GM23338 (cell line): ENCODE data around the gene PALMD. TPM values are rescaled to one million over a fixed set of nuclear protein-coding genes. Genes with fewer than 3 reads are reported as not detected.

ENCODE experiments used
- ATAC-seq: fragments of 200-7000 bp; cut with Tn5 transposase; 3 replicates; pipeline ENCODE4 v1.9.1; 2020
- DNase-seq: peaks from one replicate; pipeline ENCODE4 v3.0.0-alpha.2; 2015; ENCODE audit warnings: low spot score
- H2AFZ ChIP-seq: fragments of 200-600 bp; sonication (generic); 2 replicates; pipeline ENCODE4 v1.8.0; 2016; ENCODE audit warnings: antibody characterized with exemption, mild to moderate bottlenecking, moderate library complexity
- H3F3A ChIP-seq: fragments of 200-600 bp; sonication (generic); replicated peaks from 2 replicates; pipeline ENCODE4 v1.8.0; 2017; ENCODE audit warnings: antibody characterized with exemption, mixed run types, low read depth
- H3K27ac ChIP-seq: fragments of 200-600 bp; sonication (generic); 2 replicates; pipeline ENCODE4 v1.6.1; 2016; ENCODE audit warnings: low read depth
- H3K27me3 ChIP-seq: fragments of 200-600 bp; sonication (generic); 2 replicates; pipeline ENCODE4 v1.8.0; 2016; ENCODE audit warnings: mild to moderate bottlenecking, mixed run types, moderate library complexity; ENCODE audit not compliant: insufficient read depth
- H3K36me3 ChIP-seq: fragments of 200-600 bp; sonication (generic); 2 replicates; pipeline ENCODE4 v1.8.0; 2016; ENCODE audit warnings: mild to moderate bottlenecking; ENCODE audit not compliant: insufficient read depth
- H3K4me1 ChIP-seq: fragments of 200-600 bp; sonication (generic); 2 replicates; pipeline ENCODE4 v1.8.0; 2016; ENCODE audit warnings: mild to moderate bottlenecking, moderate library complexity; ENCODE audit not compliant: insufficient read depth
- H3K4me2 ChIP-seq: fragments of 200-600 bp; sonication (generic); 2 replicates; pipeline ENCODE4 v1.7.1; 2017; ENCODE audit warnings: mixed run types
- H3K4me3 ChIP-seq: fragments of 200-600 bp; sonication (generic); 2 replicates; pipeline ENCODE4 v1.6.1; 2016; ENCODE audit warnings: mixed run types
- H3K79me2 ChIP-seq: fragments of 200-600 bp; sonication (generic); replicated peaks from 2 replicates; pipeline ENCODE4 v1.8.0; 2017; ENCODE audit warnings: mild to moderate bottlenecking; ENCODE audit not compliant: insufficient read depth
- H3K9me2 ChIP-seq: fragments of 200-600 bp; sonication (generic); 2 replicates; pipeline ENCODE4 v1.8.0; 2017; ENCODE audit not compliant: insufficient read depth
- H4K20me1 ChIP-seq: fragments of 200-600 bp; sonication (generic); replicated peaks from 2 replicates; pipeline ENCODE4 v1.8.0; 2017; ENCODE audit warnings: mild to moderate bottlenecking; ENCODE audit not compliant: insufficient read depth
- H3K27ac Mint-ChIP-seq: 2 replicates; pipeline ENCODE4 v1.8.0; 2020; ENCODE audit warnings: inconsistent platforms, mild to moderate bottlenecking, moderate library complexity, mixed read lengths
- H3K27me3 Mint-ChIP-seq: 3 replicates; pipeline ENCODE4 v1.8.0; 2022; ENCODE audit warnings: low read depth, mild to moderate bottlenecking, moderate library complexity, mixed read lengths, inconsistent platforms; ENCODE audit not compliant: insufficient read depth, poor library complexity
- H3K36me3 Mint-ChIP-seq: 3 replicates; pipeline ENCODE4 v1.8.0; 2021; ENCODE audit warnings: low read depth, mild to moderate bottlenecking, inconsistent platforms, moderate library complexity, mixed read lengths
- H3K4me1 Mint-ChIP-seq: 3 replicates; pipeline ENCODE4 v1.8.0; 2020; ENCODE audit warnings: mild to moderate bottlenecking, inconsistent platforms, mixed read lengths
- H3K4me3 Mint-ChIP-seq: 3 replicates; pipeline ENCODE4 v1.8.0; 2021; ENCODE audit warnings: moderate library complexity, mild to moderate bottlenecking, inconsistent platforms, mixed read lengths
- H3K9me3 Mint-ChIP-seq: 3 replicates; pipeline ENCODE4 v1.8.0; 2020; ENCODE audit warnings: moderate library complexity, mild to moderate bottlenecking, inconsistent platforms, mixed read lengths
- ETS1 ChIP-seq: IDR thresholded peaks from 2 replicates; pipeline ENCODE4 v1.6.1; 2016; ENCODE audit warnings: antibody characterized with exemption
- REST ChIP-seq: IDR thresholded peaks from one replicate; pipeline ENCODE4 v1.6.1; 2018; ENCODE audit warnings: antibody characterized with exemption; ENCODE audit not compliant: unreplicated experiment
- STAT1 ChIP-seq: IDR thresholded peaks from one replicate; pipeline ENCODE4 v1.6.1; 2016; ENCODE audit warnings: antibody characterized with exemption; ENCODE audit not compliant: unreplicated experiment
- ZNF462 ChIP-seq: fragments of 250-450 bp; sonication (Bioruptor Pico); IDR thresholded peaks from 2 replicates; pipeline ENCODE4 v1.5.0; 2020; ENCODE audit warnings: mild to moderate bottlenecking, moderate library complexity
- polyA plus RNA-seq: library from polyadenylated mRNA; unstranded; fragments of >200 nt; fragmentation: Nextera tagmentation; extraction: Ambion mirVana; gene quantifications from 2 replicates; pipeline ENCODE4 v1.2.1, GENCODE V29; 2016
- total RNA-seq: library from RNA; depleted of rRNA; stranded (reverse); fragments of >200 nt; shearing (Covaris generic); gene quantifications from 2 replicates; pipeline ENCODE4 v1.2.3, GENCODE V29; 2014

PALMD gene
- total and polyA plus RNA-seq, 2 experiments from 2014 or later: not detected

GRCh38 chr1:99656701-99657100 is 10.8 kb downstream of the PALMD start (continued):
- TF ChIP-seq ZNF462 (CRISPR knock-in tag) (no peak), STAT1 (no peak)

- no peak overlapping the region for H3K27ac ChIP-seq
- H3K4me3 ChIP-seq: no peak overlapping the region
- no peaks in the 10 kb centered on the region for H3F3A ChIP-seq
- no peak overlapping the region for H3K4me2 ChIP-seq
- H3K36me3 ChIP-seq: no peaks in the 10 kb centered on the region
- ATAC-seq (no peak), DNase-seq (no peak)
- no peaks in the 10 kb centered on the region for H4K20me1 ChIP-seq
- Mint-ChIP-seq H3K27me3 (peaks cover under 1% of the 10 kb centered on the region), H3K4me3 (no peak overlapping the region), H3K4me1 (peaks cover 4% of the 10 kb centered on the region; the same call in 2 of the 3 replicates), H3K36me3 (no peaks in the 10 kb centered on the region), H3K9me3 (no peaks in the 10 kb centered on the region), H3K27ac (no peak overlapping the region)
- no peaks in the 10 kb centered on the region for H3K27me3 ChIP-seq
- H2AFZ ChIP-seq: 0 out of 2 replicates have a peak overlapping the region, but pooled peaks have one; percentile 8
- H3K79me2 ChIP-seq: no peaks in the 10 kb centered on the region
- no peaks in the 10 kb centered on the region for H3K4me1 ChIP-seq
- H3K9me2 ChIP-seq: no peaks in the 10 kb centered on the region
- TF ChIP-seq STAT1 (no peak), ETS1 (no peak), REST (no peak)
Observed at GRCh38 chr1:99657213-99658030, 11.5 kb downstream of the PALMD start.
